Neural cell (in vitro differentiated cells): ENCODE data around the gene ZBTB32. TPM values are rescaled to one million over a fixed set of nuclear protein-coding genes. Genes with fewer than 3 reads are reported as not detected.

Source experiments
- H2AFZ ChIP-seq: fragments of 200-600, 300-800 bp; sonication (generic), shearing (Covaris generic); 2 replicates; pipeline ENCODE4 v1.6.0; 2014; ENCODE audit warnings: low read depth, mild to moderate bottlenecking, antibody characterized with exemption, low read length, moderate library complexity
- H3F3A ChIP-seq: fragments of 200-600 bp; shearing (Covaris generic); 2 replicates; pipeline ENCODE4 v1.6.1; 2016; ENCODE audit warnings: mild to moderate bottlenecking, moderate library complexity, mixed read lengths, antibody characterized with exemption, low read length; ENCODE audit not compliant: insufficient read depth, poor library complexity, severe bottlenecking
- H3K27ac ChIP-seq: fragments of 200-600, 300-800 bp; sonication (generic), shearing (Covaris generic); 2 replicates; pipeline ENCODE4 v1.5.1; 2014; ENCODE audit warnings: mild to moderate bottlenecking, low read length, moderate library complexity
- H3K27me3 ChIP-seq: fragments of 300-800, 200-600 bp; sonication (generic), shearing (Covaris generic); 2 replicates; pipeline ENCODE4 v1.6.0; 2014; ENCODE audit warnings: mild to moderate bottlenecking, low read depth, low read length, moderate library complexity; ENCODE audit not compliant: insufficient read depth
- H3K36me3 ChIP-seq: fragments of 300-800, 200-600 bp; sonication (generic), shearing (Covaris generic); 2 replicates; pipeline ENCODE4 v1.5.1; 2014; ENCODE audit warnings: mild to moderate bottlenecking, antibody characterized with exemption, low read length, moderate library complexity; ENCODE audit not compliant: insufficient read depth
- H3K4me2 ChIP-seq: fragments of 300-800, 200-600 bp; sonication (generic), shearing (Covaris generic); 2 replicates; pipeline ENCODE4 v1.6.0; 2014; ENCODE audit warnings: mild to moderate bottlenecking, low read length
- H3K4me3 ChIP-seq: fragments of 300-800, 200-600 bp; sonication (generic), shearing (Covaris generic); 2 replicates; pipeline ENCODE4 v1.5.1; 2014; ENCODE audit warnings: mild to moderate bottlenecking, low read length, moderate library complexity
- H3K79me2 ChIP-seq: fragments of 200-600 bp; shearing (Covaris generic); replicated peaks from 2 replicates; pipeline ENCODE4 v1.6.0; 2014; ENCODE audit warnings: mild to moderate bottlenecking, low read length, moderate library complexity; ENCODE audit not compliant: insufficient read depth
- H3K9ac ChIP-seq: fragments of 300-800, 200-600 bp; sonication (generic), shearing (Covaris generic); 2 replicates; pipeline ENCODE4 v1.6.1; 2016; ENCODE audit warnings: mild to moderate bottlenecking, low read length, mixed read lengths
- H3K9me2 ChIP-seq: fragments of 200-600 bp; shearing (Covaris generic); 2 replicates; pipeline ENCODE4 v1.6.1; 2016; ENCODE audit warnings: mild to moderate bottlenecking, low read length, mixed read lengths; ENCODE audit not compliant: insufficient read depth
- H3K9me3 ChIP-seq: fragments of 200-600, 300-800 bp; sonication (generic), shearing (Covaris generic); 2 replicates; pipeline ENCODE4 v1.6.1; 2016; ENCODE audit warnings: mild to moderate bottlenecking, mixed run types, low read length, moderate library complexity, mixed read lengths
- H4K20me1 ChIP-seq: fragments of 200-600 bp; shearing (Covaris generic); 2 replicates; pipeline ENCODE4 v1.6.1; 2016; ENCODE audit warnings: mild to moderate bottlenecking, mixed run types; ENCODE audit not compliant: insufficient read depth
- CTCF ChIP-seq: fragments of 450-650 bp; IDR thresholded peaks from 2 replicates; pipeline ENCODE4 v1.5.1; 2014; ENCODE audit warnings: antibody characterized with exemption, mild to moderate bottlenecking, moderate library complexity; ENCODE audit not compliant: poor library complexity, severe bottlenecking
- MXI1 ChIP-seq: fragments of 450-650 bp; conservative IDR thresholded peaks from 2 replicates; pipeline ENCODE4 v1.6.1; 2014; ENCODE audit warnings: antibody characterized with exemption, mild to moderate bottlenecking; ENCODE audit not compliant: poor library complexity, severe bottlenecking
- RAD21 ChIP-seq: fragments of 450-650 bp; conservative IDR thresholded peaks from 2 replicates; pipeline ENCODE4 v1.6.1; 2014; ENCODE audit warnings: antibody characterized with exemption, mild to moderate bottlenecking, moderate library complexity
- REST ChIP-seq: IDR thresholded peaks from 2 replicates; pipeline ENCODE4 v1.6.1; 2012; ENCODE audit warnings: borderline replicate concordance
- SMC3 ChIP-seq: fragments of 450-650 bp; conservative IDR thresholded peaks from 2 replicates; pipeline ENCODE4 v1.6.1; 2014; ENCODE audit warnings: antibody characterized with exemption, mild to moderate bottlenecking, moderate library complexity; ENCODE audit not compliant: poor library complexity
- TAF1 ChIP-seq: IDR thresholded peaks from 2 replicates; pipeline ENCODE4 v1.6.1; 2012; ENCODE audit warnings: low read depth
- polyA plus RNA-seq: library from polyadenylated mRNA; depleted of rRNA; stranded (reverse); fragments of >200 nt; gene quantifications from 2 replicates; pipeline ENCODE4 v1.2.3, GENCODE V29; 2014

The ZBTB32 gene
- polyA plus RNA-seq, 1 donor from 2014 or later = not detected

GRCh38 chr19:35742121-35742724 lies 37.9 kb downstream of the ZBTB32 start, which contains the start of gene IGFLR1:
Gene IGFLR1 (minus strand): TSS chr19:35742452. CDS start chr19:35741180, 1,272 bp downstream.
- peak within 1 kb of the TSS; percentile 39 for H3K4me2 ChIP-seq
- H3K27me3 ChIP-seq = no peaks in the 10 kb centered on the region
- H4K20me1 ChIP-seq = no peaks in the 10 kb centered on the region
- H3K36me3 ChIP-seq = no peaks in the 10 kb centered on the region
- H2AFZ ChIP-seq = no peak within 1 kb of the TSS
- H3K4me3 ChIP-seq = peak within 1 kb of the TSS; percentile 69
- H3K9me3 ChIP-seq = no peaks in the 10 kb centered on the region
- peak within 1 kb of the TSS; percentile 67 for H3K9ac ChIP-seq
- TF ChIP-seq SMC3 (no peak), RAD21 (no peak), MXI1 (no peak), TAF1 (no peak), CTCF (no peak), REST (no peak)
- no peaks in the 10 kb centered on the region for H3F3A ChIP-seq
- peaks cover 14% of the 10 kb centered on the region for H3K79me2 ChIP-seq
- no peak within 1 kb of the TSS for H3K27ac ChIP-seq
- no peaks in the 10 kb centered on the region for H3K9me2 ChIP-seq

- H3K4me3 ChIP-seq = peak overlapping the region; percentile 94
- H3F3A ChIP-seq = no peaks in the 10 kb centered on the region
- H3K79me2 ChIP-seq = peaks cover 17% of the 10 kb centered on the region
- H3K9ac ChIP-seq = no peak overlapping the region
- no peak overlapping the region for H3K4me2 ChIP-seq
- no peaks in the 10 kb centered on the region for H4K20me1 ChIP-seq
- H3K9me3 ChIP-seq = no peaks in the 10 kb centered on the region
- no peak overlapping the region for H2AFZ ChIP-seq
- TF ChIP-seq RAD21 (no peak), SMC3 (no peak)
- no peaks in the 10 kb centered on the region for H3K27me3 ChIP-seq
- no peak overlapping the region for H3K27ac ChIP-seq
- H3K9me2 ChIP-seq = no peaks in the 10 kb centered on the region
- H3K36me3 ChIP-seq = no peaks in the 10 kb centered on the region
Observed at GRCh38 chr19:35743640-35744429, 39.5 kb downstream of the ZBTB32 start.
